Measurements from ENCODE around the gene PRND.
"Not testable (repeated sequence)": the region's sequence is repeated elsewhere in the genome, so short reads cannot be mapped to it uniquely, and the experiment has no call there.

PRND gene

GRCh38 chr20:4737857-4738627, 16.3 kb downstream of the PRND start:
- DNase-seq (ENCODE audit: low read depth): no peak

- DNase-seq (ENCODE audit: low read depth): peak; percentile 51
These were observed 19.2 kb downstream of the PRND start for GRCh38 chr20:4740774-4741431.

GRCh38 chr20:4748847-4749246, 27.1 kb downstream of the PRND start:
- no peak for DNase-seq (ENCODE audit: low read depth)

GRCh38 chr20:4749326-4749725, 27.6 kb downstream of the PRND start:
- DNase-seq (ENCODE audit: low read depth): no peak

- no peak for DNase-seq (ENCODE audit: low read depth)
These were observed 28.7 kb downstream of the PRND start for GRCh38 chr20:4750381-4750780.

- peak; percentile 11 for DNase-seq (ENCODE audit: low read depth)
These were observed 37.6 kb downstream of the PRND start for GRCh38 chr20:4759100-4759884.

- no peak for DNase-seq (ENCODE audit: low read depth)
These were observed 41.6 kb downstream of the PRND start for GRCh38 chr20:4763261-4763660.

GRCh38 chr20:4763723-4764510, 42.2 kb downstream of the PRND start:
- no peak for DNase-seq (ENCODE audit: low read depth)

- DNase-seq (ENCODE audit: low read depth): no peak
These were observed 43.1 kb downstream of the PRND start for GRCh38 chr20:4764805-4765204.

GRCh38 chr20:4765681-4766080, 44.0 kb downstream of the PRND start:
- DNase-seq (ENCODE audit: low read depth): no peak

GRCh38 chr20:4766631-4767030, 44.9 kb downstream of the PRND start:
- no peak for DNase-seq (ENCODE audit: low read depth)

- no peak for DNase-seq (ENCODE audit: low read depth)
These were observed 45.4 kb downstream of the PRND start for GRCh38 chr20:4767084-4767483.

GRCh38 chr20:4769328-4769727, 47.6 kb downstream of the PRND start:
- DNase-seq (ENCODE audit: low read depth): no peak

- no peak for DNase-seq (ENCODE audit: low read depth)
These were observed 48.3 kb downstream of the PRND start for GRCh38 chr20:4770026-4770425.

- no peak for DNase-seq (ENCODE audit: low read depth)
These were observed 49.3 kb downstream of the PRND start for GRCh38 chr20:4771004-4771403.

- DNase-seq (ENCODE audit: low read depth): no peak
These were observed 50.4 kb downstream of the PRND start for GRCh38 chr20:4772132-4772531.

- DNase-seq (ENCODE audit: low read depth): not testable (repeated sequence)
These were observed 51.3 kb downstream of the PRND start for GRCh38 chr20:4773014-4773413.

GRCh38 chr20:4773736-4774135, 52.0 kb downstream of the PRND start:
- DNase-seq (ENCODE audit: low read depth): no peak

GRCh38 chr20:4774207-4774606, 52.5 kb downstream of the PRND start:
- DNase-seq (ENCODE audit: low read depth): no peak

- no peak for DNase-seq (ENCODE audit: low read depth)
These were observed 53.8 kb downstream of the PRND start for GRCh38 chr20:4775322-4776078.

GRCh38 chr20:4776079-4776630, 54.4 kb downstream of the PRND start:
- DNase-seq (ENCODE audit: low read depth): no peak

Measured in ELR (cell line).